ENCODE data around the gene MIA2.

MIA2 gene

GRCh38 chr14:39393289-39393688, 159.6 kb downstream of the MIA2 start:
- DNase-seq: no peak

GRCh38 chr14:39395555-39396254, 162.0 kb downstream of the MIA2 start:
- DNase-seq: no peak

- DNase-seq: no peak
These were observed 162.7 kb downstream of the MIA2 start for GRCh38 chr14:39396448-39396847.

- DNase-seq: no peak
These were observed 164.7 kb downstream of the MIA2 start for GRCh38 chr14:39398382-39398781.

GRCh38 chr14:39406560-39406959, 172.8 kb downstream of the MIA2 start:
- DNase-seq: no peak

- DNase-seq: no peak
These were observed 182.4 kb downstream of the MIA2 start for GRCh38 chr14:39416072-39416471.

GRCh38 chr14:39417014-39417413, 183.3 kb downstream of the MIA2 start:
- no peak for DNase-seq

- no peak for DNase-seq
These were observed 185.6 kb downstream of the MIA2 start for GRCh38 chr14:39419272-39419671.

GRCh38 chr14:39422243-39422642, 188.5 kb downstream of the MIA2 start:
- no peak for DNase-seq

GRCh38 chr14:39423793-39424192, 190.1 kb downstream of the MIA2 start:
- no peak for DNase-seq

- no peak for DNase-seq
These were observed 192.2 kb downstream of the MIA2 start for GRCh38 chr14:39425947-39426346.

- no peak for DNase-seq
These were observed 192.9 kb downstream of the MIA2 start for GRCh38 chr14:39426605-39427004.

GRCh38 chr14:39428118-39428517, 194.4 kb downstream of the MIA2 start:
- DNase-seq: no peak

- DNase-seq: no peak
These were observed 197.2 kb downstream of the MIA2 start for GRCh38 chr14:39430762-39431415.

- no peak for DNase-seq
These were observed 197.9 kb downstream of the MIA2 start for GRCh38 chr14:39431416-39432178.

- peak; percentile 91 for DNase-seq
These were observed 198.5 kb downstream of the MIA2 start, which contains the start of gene FBXO33 for GRCh38 chr14:39432179-39432618. Gene FBXO33 (minus strand): TSS chr14:39432433. CDS start chr14:39432162, 271 bp downstream.

- peak; percentile 91 for DNase-seq
These were observed 199.1 kb downstream of the MIA2 start for GRCh38 chr14:39432619-39433451.

- DNase-seq: no peak
These were observed 199.7 kb downstream of the MIA2 start for GRCh38 chr14:39433452-39433813.

- DNase-seq: no peak
These were observed 200.7 kb downstream of the MIA2 start for GRCh38 chr14:39434401-39434800.

GRCh38 chr14:39435241-39435640, 201.5 kb downstream of the MIA2 start:
- no peak for DNase-seq

All from NCI-H1694 (cell line).